HG03442 (cell line): Measurements from ENCODE around the gene HOTAIR.

ENCODE experiments used
- ATAC-seq: cut with Tn5 transposase; IDR thresholded peaks from one replicate; pipeline ENCODE4 v1.9.1; 2021; ENCODE audit warnings: mild to moderate bottlenecking, moderate library complexity; ENCODE audit not compliant: unreplicated experiment

Gene HOTAIR

GRCh38 chr12:53950437-53950773, 24.3 kb downstream of the HOTAIR start:
- ATAC-seq: no peak

GRCh38 chr12:53949631-53950436, 24.9 kb downstream of the HOTAIR start:
- no peak for ATAC-seq

- no peak for ATAC-seq
Observed at GRCh38 chr12:53948650-53949593, 25.8 kb downstream of the HOTAIR start.

GRCh38 chr12:53947743-53948142, 27.0 kb downstream of the HOTAIR start:
- no peak for ATAC-seq

- no peak for ATAC-seq
Observed at GRCh38 chr12:53944907-53945847, 29.6 kb downstream of the HOTAIR start.

GRCh38 chr12:53944209-53944608, 30.5 kb downstream of the HOTAIR start:
- ATAC-seq: no peak

- no peak for ATAC-seq
Observed at GRCh38 chr12:53942467-53942997, 32.2 kb downstream of the HOTAIR start.

GRCh38 chr12:53941750-53942149, 33.0 kb downstream of the HOTAIR start:
- no peak for ATAC-seq

- no peak for ATAC-seq
Observed at GRCh38 chr12:53941187-53941586, 33.6 kb downstream of the HOTAIR start.

GRCh38 chr12:53940443-53941014, 34.2 kb downstream of the HOTAIR start:
- no peak for ATAC-seq

- no peak for ATAC-seq
Observed at GRCh38 chr12:53939141-53940108, 35.3 kb downstream of the HOTAIR start.

GRCh38 chr12:53938326-53939140, 36.2 kb downstream of the HOTAIR start, which contains the start of gene HOXC13:
Gene HOXC13, plus strand, starts transcription at chr12:53938831. Its CDS starts 76 bp downstream, at chr12:53938907.
- ATAC-seq: no peak

GRCh38 chr12:53937596-53938325, 37.0 kb downstream of the HOTAIR start:
- ATAC-seq: no peak

GRCh38 chr12:53937099-53937498, 37.7 kb downstream of the HOTAIR start:
- no peak for ATAC-seq

GRCh38 chr12:53935383-53936341, 39.1 kb downstream of the HOTAIR start:
- no peak for ATAC-seq

- ATAC-seq: no peak
Observed at GRCh38 chr12:53932915-53933314, 41.8 kb downstream of the HOTAIR start.
